Measurements from ENCODE around the gene HAGHL.

HAGHL gene, protein sequence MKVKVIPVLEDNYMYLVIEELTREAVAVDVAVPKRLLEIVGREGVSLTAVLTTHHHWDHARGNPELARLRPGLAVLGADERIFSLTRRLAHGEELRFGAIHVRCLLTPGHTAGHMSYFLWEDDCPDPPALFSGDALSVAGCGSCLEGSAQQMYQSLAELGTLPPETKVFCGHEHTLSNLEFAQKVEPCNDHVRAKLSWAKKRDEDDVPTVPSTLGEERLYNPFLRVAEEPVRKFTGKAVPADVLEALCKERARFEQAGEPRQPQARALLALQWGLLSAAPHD

DNA sequence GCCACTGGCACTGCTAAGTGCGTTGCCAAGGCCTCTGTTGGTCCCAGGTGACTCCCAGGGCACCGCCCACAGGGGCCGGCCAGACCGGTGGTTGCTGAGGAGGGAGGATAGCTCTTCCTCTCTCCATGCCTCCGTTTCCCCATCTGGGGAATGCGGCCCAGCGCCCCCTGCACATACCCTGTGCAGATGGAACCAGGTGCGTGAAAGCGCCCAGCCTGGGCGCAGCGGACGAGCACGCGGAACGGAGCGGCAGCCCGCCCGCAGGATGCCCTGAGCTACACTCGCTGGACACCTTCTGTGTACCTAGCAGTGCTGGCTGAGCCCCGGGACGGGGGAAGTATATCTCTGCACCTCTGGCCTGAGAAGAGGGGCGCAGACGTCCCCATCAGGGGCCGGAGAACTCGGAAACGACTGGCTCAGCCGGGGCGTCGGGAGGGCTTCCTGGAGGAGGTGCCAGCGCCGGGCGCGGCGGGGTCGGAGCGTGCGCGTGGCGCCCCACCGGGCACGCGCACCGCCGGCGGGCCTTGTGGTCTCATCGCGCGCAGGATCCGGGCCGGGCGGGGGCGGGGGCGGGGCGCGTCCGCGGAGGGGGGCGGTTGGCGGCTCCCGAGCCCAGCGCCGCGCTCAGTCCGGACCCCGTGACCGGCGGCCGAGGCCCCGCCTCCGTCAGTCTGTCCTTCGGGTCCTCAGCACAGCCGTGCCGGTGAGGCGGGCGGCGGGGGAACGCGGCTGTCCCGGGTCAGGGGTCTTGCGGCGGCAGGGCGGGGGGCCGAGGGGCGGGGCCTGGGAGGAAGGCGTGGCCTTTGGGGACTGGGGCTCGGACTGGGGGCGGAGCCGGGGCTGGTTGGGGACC, at the start of gene HAGHL, which contains the start of gene CCDC78:
Gene HAGHL (plus strand): TSS at position 669 of the 853 bp plus-strand sequence. CDS start 404 bp downstream, outside the sequence.
Gene CCDC78 (minus strand): TSS at position 6 of the 853 bp plus-strand sequence. CDS start 76 bp downstream, outside the sequence.
- DNase-seq (ENCODE audit: low spot score): peak; percentile 54

DNA sequence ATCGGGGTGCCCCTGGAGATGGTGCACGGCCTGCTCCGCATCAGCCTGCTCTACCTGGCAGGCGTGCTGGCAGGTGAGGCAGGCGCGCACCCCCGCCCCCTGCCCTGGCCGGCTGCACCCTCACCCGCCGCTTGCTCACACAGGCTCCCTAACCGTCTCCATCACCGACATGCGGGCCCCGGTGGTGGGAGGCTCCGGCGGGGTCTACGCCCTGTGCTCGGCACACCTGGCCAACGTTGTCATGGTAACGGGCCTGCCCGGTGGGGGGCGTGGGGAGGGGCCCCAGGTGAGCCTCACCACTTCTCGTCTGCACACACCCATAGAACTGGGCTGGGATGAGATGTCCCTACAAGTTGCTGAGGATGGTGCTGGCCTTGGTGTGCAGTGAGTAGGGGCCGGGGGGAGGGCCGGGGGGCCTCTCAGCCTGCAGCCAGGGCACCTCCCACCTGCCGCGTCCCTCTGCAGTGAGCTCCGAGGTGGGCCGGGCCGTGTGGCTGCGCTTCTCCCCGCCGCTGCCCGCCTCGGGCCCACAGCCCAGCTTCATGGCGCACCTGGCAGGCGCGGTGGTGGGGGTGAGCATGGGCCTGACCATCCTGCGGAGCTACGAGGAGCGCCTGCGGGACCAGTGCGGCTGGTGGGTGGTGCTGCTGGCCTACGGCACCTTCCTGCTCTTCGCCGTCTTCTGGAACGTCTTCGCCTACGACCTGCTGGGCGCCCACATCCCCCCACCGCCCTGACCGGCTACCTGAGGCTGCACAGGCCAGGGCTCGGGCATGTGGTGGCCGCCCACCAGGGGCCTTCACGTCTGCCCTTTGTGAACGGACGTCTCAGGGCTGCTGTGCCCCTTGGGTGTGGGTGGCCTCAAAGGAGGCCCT, 49.4 kb upstream of the HAGHL start:
- no peak for DNase-seq (ENCODE audit: low spot score)

DNA sequence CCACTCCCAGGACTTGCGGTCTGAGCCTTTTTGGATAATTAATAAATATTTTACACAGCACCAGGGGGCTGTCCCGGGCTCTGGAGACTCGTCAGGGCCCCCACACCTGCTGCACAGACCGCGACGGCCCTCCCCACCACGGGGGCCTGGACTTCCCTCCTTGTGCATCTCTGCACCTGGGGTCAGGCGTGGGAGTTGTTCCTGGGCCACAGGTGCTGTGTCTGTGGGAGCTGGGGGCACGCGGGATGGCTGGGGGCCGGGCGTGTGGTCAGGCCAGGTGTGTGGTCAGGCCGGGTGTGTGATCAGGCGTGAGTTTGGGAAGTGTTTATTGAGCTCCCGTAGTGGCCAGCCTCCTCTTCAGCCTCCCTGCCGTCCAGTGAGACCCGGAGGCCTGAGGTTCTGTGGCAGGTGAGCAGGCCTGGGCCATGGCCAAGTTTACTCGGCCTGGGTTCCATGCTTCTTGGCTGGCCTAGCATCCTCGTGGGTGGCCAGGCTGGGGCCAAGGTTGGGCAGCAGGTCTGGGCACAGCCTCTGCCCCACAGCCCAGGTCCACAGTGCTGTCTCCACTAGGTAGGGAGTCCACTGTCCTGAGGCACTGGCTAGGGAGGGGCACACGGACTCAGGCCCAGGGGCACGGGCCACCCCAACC, 48.6 kb upstream of the HAGHL start:
- no peak for DNase-seq (ENCODE audit: low spot score)

DNA sequence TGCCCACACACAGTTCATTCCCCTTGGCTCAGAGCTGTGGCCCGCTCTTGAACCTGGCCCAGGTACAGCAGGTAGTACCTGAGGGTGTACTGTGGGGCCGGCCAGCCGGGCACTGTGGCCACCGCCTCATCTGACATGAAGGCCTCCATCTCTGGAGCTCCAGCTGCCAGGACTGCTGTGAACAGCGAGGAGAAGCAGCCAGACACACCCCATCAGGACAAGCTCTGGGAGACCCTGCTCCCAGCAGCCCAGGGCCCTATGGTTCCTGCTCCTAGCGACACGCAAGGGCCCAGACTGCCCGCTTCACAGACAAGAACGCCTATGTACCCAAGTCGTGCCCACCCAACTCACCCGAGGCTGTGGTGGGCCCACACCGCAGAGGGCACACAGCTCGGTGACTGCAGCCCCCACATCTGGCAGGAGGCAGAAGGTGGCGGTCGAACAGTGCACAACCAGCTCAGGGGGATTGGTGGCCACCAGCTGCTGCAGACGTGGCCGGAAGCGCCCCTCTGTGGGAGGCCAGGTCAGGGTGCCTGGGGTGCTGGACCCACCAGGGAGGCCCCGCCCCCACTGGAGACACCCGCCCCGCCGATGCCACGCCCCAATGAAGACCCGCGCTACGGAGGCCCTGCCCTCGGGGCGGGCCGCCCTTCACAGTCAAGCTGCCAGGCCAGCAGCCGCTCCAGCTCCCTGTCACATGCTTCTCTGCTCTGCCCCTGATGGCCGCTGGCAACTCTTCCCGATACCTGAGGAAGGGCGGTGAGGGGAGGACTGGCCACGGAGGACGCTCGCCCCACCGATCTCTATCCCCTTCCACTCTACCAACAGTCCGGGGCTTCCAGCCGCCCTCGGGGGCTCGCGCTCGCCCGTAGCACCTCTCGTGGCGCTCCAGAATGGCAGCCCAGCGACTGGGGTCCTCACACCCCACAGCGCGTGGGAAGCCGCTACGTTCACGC, 47.8 kb upstream of the HAGHL start:
- DNase-seq (ENCODE audit: low spot score): peak; percentile 72

DNA sequence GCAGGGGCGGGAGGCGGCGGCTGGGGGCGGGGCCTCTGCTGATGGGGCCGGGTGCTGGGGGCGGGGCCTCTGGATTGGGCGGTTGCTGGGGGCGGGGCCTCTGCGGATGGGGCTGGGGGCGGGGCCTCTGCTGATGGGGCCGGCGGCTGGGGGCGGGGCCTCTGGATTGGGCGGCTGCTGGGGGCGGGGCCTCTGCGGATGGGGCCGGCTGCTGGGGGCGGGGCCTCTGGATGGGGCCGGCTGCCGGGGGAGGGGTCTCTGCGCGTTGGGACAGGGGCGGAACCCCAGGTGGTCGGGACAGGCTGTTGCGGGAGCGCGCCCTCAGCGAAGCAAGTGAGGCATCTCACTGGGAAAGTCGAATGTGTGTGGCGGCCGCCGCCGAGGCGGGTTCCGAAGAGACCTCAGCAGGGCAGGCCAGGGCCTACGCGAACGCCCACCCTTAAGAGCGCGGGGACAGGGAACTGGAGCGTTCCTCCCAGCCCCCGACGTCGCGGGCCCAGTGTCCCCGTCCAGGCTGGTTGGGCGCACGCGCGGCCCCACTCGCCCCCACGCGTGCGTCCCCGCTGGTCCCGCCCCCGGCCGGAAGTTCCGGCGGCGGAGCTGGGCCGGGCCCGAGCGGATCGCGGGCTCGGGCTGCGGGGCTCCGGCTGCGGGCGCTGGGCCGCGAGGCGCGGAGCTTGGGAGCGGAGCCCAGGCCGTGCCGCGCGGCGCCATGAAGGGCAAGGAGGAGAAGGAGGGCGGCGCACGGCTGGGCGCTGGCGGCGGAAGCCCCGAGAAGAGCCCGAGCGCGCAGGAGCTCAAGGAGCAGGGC, 46.9 kb upstream of the HAGHL start, which contains the start of gene STUB1:
Gene STUB1 (plus strand): TSS at position 597 of the 811 bp plus-strand sequence. CDS start 116 bp downstream, at position 713.
- peak; percentile 85 for DNase-seq (ENCODE audit: low spot score)

DNA sequence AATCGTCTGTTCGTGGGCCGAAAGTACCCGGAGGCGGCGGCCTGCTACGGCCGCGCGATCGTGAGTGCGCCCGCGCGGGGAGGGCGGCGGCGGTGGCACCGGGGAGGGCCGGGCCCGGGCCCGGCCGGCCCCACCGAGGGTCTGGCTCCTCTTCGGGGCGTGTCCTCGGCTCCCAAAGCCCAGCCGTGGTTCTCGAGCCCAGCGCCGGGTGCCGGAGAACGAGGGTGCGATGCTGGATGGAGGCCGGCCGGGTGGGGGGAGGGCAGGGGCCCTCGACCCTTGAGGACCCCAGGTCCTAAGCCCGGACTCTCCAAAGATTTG, 46.3 kb upstream of the HAGHL start:
- no peak for DNase-seq (ENCODE audit: low spot score)

DNA sequence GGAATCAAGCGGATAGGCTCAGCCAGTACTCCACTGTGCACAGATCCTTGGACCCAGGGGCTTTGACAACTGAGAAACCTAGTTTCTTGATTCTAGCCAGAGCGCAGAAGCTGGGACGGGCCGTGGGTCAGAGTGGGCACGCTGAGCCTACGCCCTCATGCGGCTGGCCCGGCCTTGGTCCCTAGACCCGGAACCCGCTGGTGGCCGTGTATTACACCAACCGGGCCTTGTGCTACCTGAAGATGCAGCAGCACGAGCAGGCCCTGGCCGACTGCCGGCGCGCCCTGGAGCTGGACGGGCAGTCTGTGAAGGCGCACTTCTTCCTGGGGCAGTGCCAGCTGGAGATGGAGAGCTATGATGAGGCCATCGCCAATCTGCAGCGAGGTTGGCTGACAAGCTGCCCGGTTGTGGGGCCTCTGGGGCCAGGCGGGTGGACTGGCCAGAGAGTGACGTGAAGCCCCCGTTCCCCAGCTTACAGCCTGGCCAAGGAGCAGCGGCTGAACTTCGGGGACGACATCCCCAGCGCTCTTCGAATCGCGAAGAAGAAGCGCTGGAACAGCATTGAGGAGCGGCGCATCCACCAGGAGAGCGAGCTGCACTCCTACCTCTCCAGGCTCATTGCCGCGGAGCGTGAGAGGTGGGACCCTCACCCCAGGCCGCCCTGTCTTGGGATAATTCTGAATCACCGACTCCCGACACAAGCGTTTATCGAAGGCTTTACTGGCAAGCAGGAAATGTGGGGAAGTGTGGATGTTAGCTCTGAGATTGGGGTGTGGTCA, 45.8 kb upstream of the HAGHL start:
- no peak for DNase-seq (ENCODE audit: low spot score)

DNA sequence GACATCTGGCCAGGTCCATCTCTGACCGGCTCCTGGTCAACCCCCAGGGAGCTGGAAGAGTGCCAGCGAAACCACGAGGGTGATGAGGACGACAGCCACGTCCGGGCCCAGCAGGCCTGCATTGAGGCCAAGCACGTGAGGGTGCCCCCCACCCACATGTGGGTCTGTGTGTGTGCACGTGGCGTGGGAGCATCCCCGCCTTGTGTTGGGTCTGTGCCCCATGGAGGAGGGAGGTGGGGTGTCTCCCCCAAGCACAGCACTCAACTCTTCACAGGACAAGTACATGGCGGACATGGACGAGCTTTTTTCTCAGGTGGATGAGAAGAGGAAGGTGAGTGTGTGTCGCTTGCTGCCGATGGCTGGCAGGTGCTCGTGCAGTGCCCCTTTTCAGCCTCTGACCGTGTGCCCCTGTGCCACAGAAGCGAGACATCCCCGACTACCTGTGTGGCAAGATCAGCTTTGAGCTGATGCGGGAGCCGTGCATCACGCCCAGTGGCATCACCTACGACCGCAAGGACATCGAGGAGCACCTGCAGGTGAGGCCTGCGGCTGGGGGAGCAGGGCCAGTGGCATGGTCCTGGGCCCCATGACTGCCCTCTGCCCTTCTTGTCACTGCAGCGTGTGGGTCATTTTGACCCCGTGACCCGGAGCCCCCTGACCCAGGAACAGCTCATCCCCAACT, 45.0 kb upstream of the HAGHL start:
- DNase-seq (ENCODE audit: low spot score): no peak

DNA sequence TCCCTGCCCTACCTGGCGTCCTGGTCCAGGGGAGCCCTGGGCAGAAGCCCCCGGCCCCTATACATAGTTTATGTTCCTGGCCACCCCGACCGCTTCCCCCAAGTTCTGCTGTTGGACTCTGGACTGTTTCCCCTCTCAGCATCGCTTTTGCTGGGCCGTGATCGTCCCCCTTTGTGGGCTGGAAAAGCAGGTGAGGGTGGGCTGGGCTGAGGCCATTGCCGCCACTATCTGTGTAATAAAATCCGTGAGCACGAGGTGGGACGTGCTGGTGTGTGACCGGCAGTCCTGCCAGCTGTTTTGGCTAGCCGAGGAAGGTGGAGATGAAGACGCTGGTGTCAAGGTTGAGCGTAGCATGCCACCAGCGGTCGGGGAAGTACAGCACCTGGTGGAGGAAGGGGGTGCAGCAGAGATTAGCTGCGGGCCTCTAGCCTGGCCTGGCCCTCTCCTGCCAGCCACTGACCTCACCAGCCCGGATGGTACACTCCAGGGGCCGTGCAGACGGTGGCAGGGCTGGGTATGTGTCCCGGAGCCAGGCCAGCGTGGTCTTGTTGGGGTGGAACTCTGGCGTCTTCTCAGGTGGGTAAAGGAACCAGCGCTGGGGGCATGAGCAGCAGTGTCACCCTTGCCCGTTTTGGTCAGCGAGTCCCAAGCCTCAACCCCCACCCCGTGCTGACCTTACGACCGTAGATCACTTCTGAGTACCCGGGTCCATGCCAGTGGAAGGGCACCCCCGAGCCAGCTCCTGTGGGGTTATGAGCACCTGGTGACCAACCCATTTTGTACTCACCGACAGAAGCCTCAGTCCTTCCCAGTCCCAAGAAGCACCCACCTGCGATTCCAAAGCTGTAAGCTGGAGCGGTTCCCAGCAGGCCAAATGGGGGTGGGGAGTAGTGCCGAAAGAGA, 44.2 kb upstream of the HAGHL start:
- DNase-seq (ENCODE audit: low spot score): no peak

DNA sequence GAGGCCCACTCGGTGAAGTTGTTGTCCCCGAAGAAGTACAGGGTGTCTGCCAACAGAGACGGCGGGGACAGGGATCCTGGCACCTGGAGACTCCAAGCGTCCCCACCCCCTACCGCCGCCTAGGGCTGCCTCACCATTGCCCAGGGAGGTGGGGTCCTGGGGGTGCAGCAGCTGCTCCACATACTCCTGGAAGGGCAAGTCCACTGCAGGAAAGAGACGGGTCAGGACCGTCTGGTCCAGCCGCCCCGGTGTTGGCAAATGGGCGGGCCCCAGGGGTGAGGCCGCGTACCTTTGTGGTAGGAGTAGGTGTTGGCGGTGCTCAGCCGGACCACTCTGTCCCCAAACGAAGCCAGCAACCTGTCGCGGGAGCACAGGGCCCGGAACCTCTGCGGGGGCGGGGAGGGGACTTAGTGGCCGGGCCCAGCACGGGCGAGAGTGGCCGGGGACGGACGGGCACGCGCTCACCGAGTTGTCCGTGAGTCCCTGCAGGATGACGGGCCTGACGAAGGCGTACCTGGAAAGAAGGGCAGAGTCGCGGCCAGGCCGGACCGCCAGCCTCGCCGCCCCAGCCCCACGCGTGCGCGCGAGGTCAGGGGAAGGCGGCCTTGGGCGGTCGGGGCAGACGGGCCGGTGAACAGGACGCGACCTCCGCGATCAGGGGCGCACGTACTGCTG, 43.4 kb upstream of the HAGHL start:
- DNase-seq (ENCODE audit: low spot score): no peak

DNA sequence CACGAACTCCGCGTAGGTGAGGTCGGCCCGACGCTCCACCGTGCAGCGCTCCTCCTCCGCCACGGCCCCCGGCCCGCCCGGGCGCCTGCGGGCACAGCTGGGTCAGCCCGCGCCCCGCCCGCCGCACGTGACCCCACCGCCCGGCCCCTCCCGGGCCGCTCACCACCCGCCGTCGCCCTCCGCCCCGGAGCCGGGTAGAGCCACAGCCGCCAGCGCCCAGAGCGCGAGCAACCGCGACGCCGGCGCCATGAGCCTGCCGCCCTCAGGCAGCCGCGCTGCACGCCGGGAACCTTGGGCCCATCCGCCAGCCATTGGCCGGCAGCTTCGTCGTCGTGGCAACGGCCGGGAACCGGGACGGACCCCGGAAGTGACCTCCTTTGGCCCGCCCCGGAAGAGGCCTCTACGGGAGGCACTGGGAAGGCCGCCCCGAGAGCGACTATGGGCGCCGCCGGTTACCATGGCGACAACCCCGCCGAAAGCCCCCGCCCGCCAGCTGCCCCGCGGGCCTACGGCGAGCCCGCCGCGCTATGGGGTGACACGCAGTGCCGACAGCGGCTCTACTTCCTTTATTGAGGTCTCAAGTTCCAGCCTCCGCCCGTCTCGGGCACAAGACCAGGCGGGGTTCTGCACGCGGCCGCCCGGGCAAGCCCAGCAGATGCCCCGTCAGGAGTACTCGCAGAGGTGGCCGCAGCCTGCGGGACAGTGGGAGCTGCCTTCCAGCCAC, 42.7 kb upstream of the HAGHL start, which contains the start of gene JMJD8:
Gene JMJD8 (minus strand): TSS at position 264 of the 724 bp plus-strand sequence. CDS start 15 bp downstream, at position 249.
- peak; percentile 96 for DNase-seq (ENCODE audit: low spot score)

DNA sequence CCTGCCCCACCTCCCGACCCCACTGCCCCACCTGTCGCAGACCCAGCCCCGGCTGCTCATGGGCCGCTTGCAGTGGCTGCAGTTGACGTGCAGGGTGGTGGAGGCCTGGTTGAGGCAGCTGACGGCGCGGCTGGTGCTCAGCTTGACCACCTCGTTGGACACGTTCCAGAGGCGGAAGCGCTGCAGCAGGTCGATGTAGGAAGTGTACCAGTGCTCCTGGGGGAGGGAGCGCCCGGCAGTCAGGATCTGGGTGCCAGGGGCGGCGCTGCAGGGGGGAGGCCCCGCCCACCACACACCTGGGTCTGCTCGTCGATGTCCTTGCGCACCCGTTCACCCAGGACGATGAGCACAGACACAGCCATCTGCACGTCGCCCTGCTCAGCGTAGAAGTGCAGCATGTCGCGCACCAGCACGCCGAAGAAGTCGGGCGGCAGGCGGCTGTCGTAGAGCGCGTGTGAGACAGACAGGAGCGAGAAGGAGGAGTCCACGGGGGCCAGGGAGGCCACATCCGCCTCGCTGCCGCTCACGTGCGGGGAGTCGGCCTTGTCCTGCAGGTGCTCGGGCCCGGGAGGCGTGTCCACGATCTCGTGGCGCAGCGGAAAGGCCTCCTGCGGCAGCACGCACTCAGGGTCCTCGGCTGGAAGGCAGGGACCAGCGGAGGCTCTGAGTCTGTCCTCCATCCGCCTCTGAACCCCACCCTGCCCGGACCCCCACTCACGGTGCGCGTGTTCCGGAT, 41.8 kb upstream of the HAGHL start:
- no peak for DNase-seq (ENCODE audit: low spot score)

DNA sequence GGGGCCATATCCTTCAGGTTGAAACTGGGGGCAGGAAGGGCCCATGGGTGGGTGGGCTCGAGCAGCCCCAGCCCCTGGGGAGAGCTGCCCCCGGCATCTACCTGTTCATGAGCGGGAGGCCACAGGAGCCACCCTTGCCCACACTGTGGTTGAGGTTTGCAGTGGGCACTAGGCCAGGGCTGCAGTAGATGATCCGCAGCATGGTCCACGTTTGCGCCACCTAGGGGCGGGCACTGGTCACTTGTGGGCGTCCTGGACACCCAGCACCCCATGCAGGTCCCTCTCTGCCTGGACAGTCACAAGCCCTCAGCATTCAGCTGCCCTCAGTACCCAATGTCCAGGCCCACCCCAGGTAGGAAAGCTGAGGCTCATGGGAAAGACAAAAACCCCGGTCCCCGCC, 40.9 kb upstream of the HAGHL start:
- DNase-seq (ENCODE audit: low spot score): no peak

DNA sequence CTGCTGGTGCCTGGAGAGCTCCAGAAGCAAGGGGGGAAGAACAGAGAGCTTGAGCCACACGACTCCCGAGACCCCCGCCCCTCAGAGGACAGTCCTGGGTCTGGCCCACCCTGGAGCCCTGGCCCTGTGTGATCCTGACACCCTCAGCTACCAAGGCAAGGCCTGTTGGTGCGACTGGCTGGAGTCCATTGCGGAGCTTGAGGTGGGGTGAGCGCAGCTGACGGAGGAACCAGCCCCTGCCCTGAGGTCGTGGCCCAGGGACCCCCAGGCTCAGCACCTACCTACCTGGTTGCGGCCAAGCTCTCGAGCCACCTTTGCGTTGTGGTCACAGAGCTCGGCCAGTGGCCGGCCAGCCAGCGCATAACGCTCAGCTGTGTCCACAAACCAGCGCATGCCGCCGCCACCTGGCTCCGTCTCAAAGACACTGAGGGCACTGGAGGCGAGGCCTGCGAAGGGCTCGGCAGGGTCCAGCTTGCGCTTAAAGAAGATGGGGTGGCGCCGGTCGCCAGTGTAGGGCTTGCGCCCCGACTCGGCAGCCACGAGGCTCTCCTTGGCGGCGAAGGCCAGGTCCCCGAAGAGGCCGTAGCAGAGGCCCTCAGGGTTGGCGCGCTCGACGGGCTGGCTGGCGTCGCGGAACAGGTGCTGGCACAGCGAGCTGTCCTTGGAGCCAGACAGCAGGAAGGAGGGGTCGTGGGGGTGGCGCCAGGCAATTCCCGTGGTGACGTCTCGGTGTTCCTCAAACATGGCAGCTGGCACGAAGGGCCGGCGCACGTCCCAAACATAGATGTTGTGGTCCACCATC, 40.2 kb upstream of the HAGHL start:
- DNase-seq (ENCODE audit: low spot score): no peak

All from Ammon's horn (tissue), 1 donor.